Mesendoderm (in vitro differentiated cells): Measurements from ENCODE around the gene AHI1. TPM values are rescaled to one million over a fixed set of nuclear protein-coding genes. Genes with fewer than 3 reads are reported as not detected.

ENCODE experiments used
- DNase-seq: peaks from one replicate; pipeline ENCODE4 v3.0.0; 2013
- H2AK5ac ChIP-seq: 2 replicates; pipeline ENCODE4 v1.6.1; 2013; ENCODE audit warnings: low read length, inconsistent platforms
- H2BK120ac ChIP-seq: 2 replicates; pipeline ENCODE4 v1.6.1; 2013; ENCODE audit warnings: low read depth, mild to moderate bottlenecking, low read length, moderate library complexity, mixed read lengths
- H2BK15ac ChIP-seq: replicated peaks from 2 replicates; pipeline ENCODE4 v1.6.1; 2013; ENCODE audit warnings: low read depth, mild to moderate bottlenecking, moderate library complexity
- H2BK5ac ChIP-seq: 2 replicates; pipeline ENCODE4 v1.6.1; 2013; ENCODE audit warnings: low read length, inconsistent platforms
- H3K18ac ChIP-seq: 2 replicates; pipeline ENCODE4 v1.6.1; 2013; ENCODE audit warnings: mild to moderate bottlenecking, low read length, mixed read lengths
- H3K23ac ChIP-seq: one replicate; pipeline ENCODE4 v1.6.1; 2013; ENCODE audit warnings: low read length
- H3K27ac ChIP-seq: 2 replicates; pipeline ENCODE4 v1.5.1; 2013; ENCODE audit warnings: low read depth, mild to moderate bottlenecking, inconsistent platforms, low read length, moderate library complexity
- H3K27me3 ChIP-seq: 2 replicates; pipeline ENCODE4 v1.6.1; 2013; ENCODE audit warnings: low read length, control low read depth, mild to moderate bottlenecking, inconsistent platforms; ENCODE audit not compliant: insufficient read depth, poor library complexity
- H3K36me3 ChIP-seq: 2 replicates; pipeline ENCODE4 v1.6.1; 2013; ENCODE audit warnings: low read length, inconsistent platforms; ENCODE audit not compliant: control insufficient read depth, insufficient read depth
- H3K4ac ChIP-seq: one replicate; pipeline ENCODE4 v1.6.1; 2013; ENCODE audit warnings: low read depth, mild to moderate bottlenecking, low read length, moderate library complexity
- H3K4me1 ChIP-seq: 2 replicates; pipeline ENCODE4 v1.6.1; 2013; ENCODE audit warnings: low read depth, low read length, inconsistent platforms; ENCODE audit not compliant: control insufficient read depth
- H3K4me2 ChIP-seq: 2 replicates; pipeline ENCODE4 v1.6.1; 2013; ENCODE audit warnings: low read length
- H3K4me3 ChIP-seq: 2 replicates; pipeline ENCODE4 v1.5.1; 2013; ENCODE audit warnings: mild to moderate bottlenecking, low read length
- H3K56ac ChIP-seq: one replicate; pipeline ENCODE4 v1.6.1; 2013; ENCODE audit warnings: low read length
- H3K79me1 ChIP-seq: 2 replicates; pipeline ENCODE4 v1.6.1; 2013; ENCODE audit warnings: low read length, inconsistent platforms
- H3K79me2 ChIP-seq: 2 replicates; pipeline ENCODE4 v1.6.1; 2013; ENCODE audit warnings: mild to moderate bottlenecking, low read length; ENCODE audit not compliant: control insufficient read depth, insufficient read depth
- H3K9ac ChIP-seq: 2 replicates; pipeline ENCODE4 v1.6.1; 2013; ENCODE audit warnings: low read length, inconsistent platforms
- H4K5ac ChIP-seq: one replicate; pipeline ENCODE4 v1.6.1; 2013; ENCODE audit warnings: low read length
- H4K8ac ChIP-seq: one replicate; pipeline ENCODE4 v1.6.1; 2013; ENCODE audit warnings: low read depth, mild to moderate bottlenecking, control low read depth, low read length, moderate library complexity
- WGBS: extraction: QIAGEN DNeasy Blood & Tissue Kit; methylation state at CpG from one replicate; pipeline ENCODE4 v1.1.7; 2013; ENCODE audit warnings: low lambda C conversion rate, missing lambda C conversion rate; ENCODE audit not compliant: insufficient coverage; ENCODE audit errors: extremely low coverage; 5-methylcytosine and 5-hydroxymethylcytosine counted together
- small RNA-seq: library from polyadenylated mRNA; stranded (forward); fragments of <200 nt; extraction: miRNeasy Mini kit (QIAGEN cat#:217004); gene quantifications from one replicate; pipeline ENCODE3, GENCODE V24; 2013; ENCODE audit not compliant: insufficient read depth

Gene AHI1

DNA sequence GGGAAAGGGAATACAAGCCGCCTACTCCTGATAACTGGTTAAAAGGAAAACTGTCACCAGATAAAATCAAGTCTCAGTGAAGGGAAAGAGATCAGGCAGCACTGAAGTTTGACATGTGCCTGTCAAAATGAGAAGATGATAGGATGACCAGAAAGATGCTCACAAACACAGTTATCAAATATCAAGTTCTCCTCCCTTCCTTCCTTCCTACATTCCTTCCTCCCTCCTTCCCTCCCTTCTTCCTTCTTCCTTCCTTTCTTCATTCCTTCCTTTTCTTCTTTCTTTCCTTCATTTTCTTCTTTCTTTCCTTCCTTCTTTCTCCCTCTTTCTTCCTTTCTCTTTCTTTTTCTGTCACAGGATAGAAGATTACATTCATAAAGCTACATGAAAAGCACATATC, 261.2 kb downstream of the AHI1 start:
- Histone ChIP-seq H3K27ac (no peak overlapping the region), H3K4ac (no peak overlapping the region), H2AK5ac (no peak overlapping the region), H4K5ac (no peak overlapping the region), H3K23ac (no peak overlapping the region), H2BK120ac (no peak overlapping the region), H3K56ac (no peak overlapping the region), H2BK15ac (no peak overlapping the region), H3K79me1 (no peaks in the 10 kb centered on the region), H3K9ac (no peak overlapping the region), H3K27me3 (no peaks in the 10 kb centered on the region), H2BK5ac (no peak overlapping the region), H3K18ac (no peak overlapping the region), H3K36me3 (no peaks in the 10 kb centered on the region), H3K4me1 (no peaks in the 10 kb centered on the region), H3K4me2 (no peak overlapping the region), H3K79me2 (no peaks in the 10 kb centered on the region), H4K8ac (no peak overlapping the region), H3K4me3 (no peak overlapping the region)
- WGBS = no CpG with 5 or more reads among the region's 1 CpG
- no peak for DNase-seq

- no peak overlapping the region for H2BK5ac ChIP-seq
- H3K18ac ChIP-seq = no peak overlapping the region
- no peaks in the 10 kb centered on the region for H3K79me1 ChIP-seq
- H2BK120ac ChIP-seq = no peak overlapping the region
- H3K56ac ChIP-seq = no peak overlapping the region
- no peak overlapping the region for H3K9ac ChIP-seq
- H3K27ac ChIP-seq = no peak overlapping the region
- H2AK5ac ChIP-seq = no peak overlapping the region
- H3K23ac ChIP-seq = no peak overlapping the region
- no peaks in the 10 kb centered on the region for H3K4me1 ChIP-seq
- H3K4ac ChIP-seq = no peak overlapping the region
- no peak overlapping the region for H4K8ac ChIP-seq
- no CpG with 5 or more reads among the region's 5 CpGs for WGBS
- H3K4me3 ChIP-seq = no peak overlapping the region
- no peak overlapping the region for H2BK15ac ChIP-seq
- H3K79me2 ChIP-seq = no peaks in the 10 kb centered on the region
- no peaks in the 10 kb centered on the region for H3K27me3 ChIP-seq
- no peak for DNase-seq
- no peak overlapping the region for H3K4me2 ChIP-seq
- H4K5ac ChIP-seq = no peak overlapping the region
- H3K36me3 ChIP-seq = no peaks in the 10 kb centered on the region
These were observed 261.8 kb downstream of the AHI1 start for GRCh38 chr6:135235716-135236115.

GRCh38 chr6:135234492-135234780, 263.1 kb downstream of the AHI1 start:
- no peak overlapping the region for H2BK5ac ChIP-seq
- H3K27me3 ChIP-seq = no peaks in the 10 kb centered on the region
- no peak overlapping the region for H3K18ac ChIP-seq
- no peak for DNase-seq
- no peak overlapping the region for H3K23ac ChIP-seq
- no peaks in the 10 kb centered on the region for H3K4me1 ChIP-seq
- no peak overlapping the region for H3K9ac ChIP-seq
- no peak overlapping the region for H4K8ac ChIP-seq
- no peak overlapping the region for H2BK120ac ChIP-seq
- H2AK5ac ChIP-seq = no peak overlapping the region
- H3K27ac ChIP-seq = no peak overlapping the region
- H3K4me2 ChIP-seq = no peak overlapping the region
- no peak overlapping the region for H2BK15ac ChIP-seq
- no peaks in the 10 kb centered on the region for H3K79me2 ChIP-seq
- no peaks in the 10 kb centered on the region for H3K36me3 ChIP-seq
- H4K5ac ChIP-seq = no peak overlapping the region
- no CpG with 5 or more reads among the region's 1 CpG for WGBS
- no peaks in the 10 kb centered on the region for H3K79me1 ChIP-seq
- H3K4ac ChIP-seq = no peak overlapping the region
- H3K4me3 ChIP-seq = no peak overlapping the region
- no peak overlapping the region for H3K56ac ChIP-seq

DNA sequence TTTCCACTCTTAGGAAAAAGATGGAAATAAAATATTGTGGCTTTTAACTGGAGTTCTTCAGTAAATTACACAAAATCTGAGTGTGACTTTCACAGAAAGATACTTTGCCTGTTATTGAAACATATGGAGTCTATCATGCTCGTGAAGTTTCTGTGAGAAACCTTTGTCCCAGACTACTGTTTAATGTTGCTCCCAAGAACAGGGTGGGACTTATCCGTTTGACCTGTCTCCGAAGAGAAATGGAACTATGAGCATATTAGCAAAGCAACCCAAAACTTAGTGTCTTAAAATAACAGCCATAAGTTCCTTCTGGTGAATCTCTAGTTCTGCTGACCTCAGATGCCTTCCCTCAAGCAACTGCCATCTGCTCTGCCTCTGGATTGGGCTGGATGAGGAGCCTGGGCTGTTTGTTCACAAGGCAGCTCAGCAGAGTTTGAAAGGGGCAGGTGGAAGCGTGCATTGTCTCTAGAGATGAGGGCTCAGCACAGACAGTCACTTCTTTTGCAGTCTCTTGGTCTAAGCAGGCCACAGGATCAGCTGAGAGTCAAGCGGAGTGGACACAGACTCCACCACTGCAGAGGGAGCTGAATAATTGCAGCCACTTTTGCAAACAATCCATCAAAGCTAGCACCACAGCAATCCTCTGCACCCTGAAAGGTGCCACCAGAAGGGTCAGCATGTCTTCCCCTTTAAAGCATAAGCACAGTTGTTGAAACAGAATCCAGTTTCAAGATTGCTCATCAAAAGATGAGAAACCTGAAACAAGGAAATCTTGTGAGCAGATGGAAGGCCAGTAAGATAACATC, 263.7 kb downstream of the AHI1 start:
- no CpG with 5 or more reads among the region's 5 CpGs for WGBS
- H3K18ac ChIP-seq = no peak overlapping the region
- H3K4me3 ChIP-seq = no peak overlapping the region
- no peak overlapping the region for H3K27ac ChIP-seq
- no peak overlapping the region for H2BK15ac ChIP-seq
- H2BK120ac ChIP-seq = no peak overlapping the region
- no peak overlapping the region for H2AK5ac ChIP-seq
- no peak overlapping the region for H3K9ac ChIP-seq
- no peaks in the 10 kb centered on the region for H3K27me3 ChIP-seq
- H3K56ac ChIP-seq = no peak overlapping the region
- no peak overlapping the region for H3K4me2 ChIP-seq
- no peak overlapping the region for H3K4ac ChIP-seq
- no peaks in the 10 kb centered on the region for H3K4me1 ChIP-seq
- H2BK5ac ChIP-seq = no peak overlapping the region
- H3K36me3 ChIP-seq = no peaks in the 10 kb centered on the region
- no peaks in the 10 kb centered on the region for H3K79me1 ChIP-seq
- no peak for DNase-seq
- H3K23ac ChIP-seq = no peak overlapping the region
- H4K5ac ChIP-seq = no peak overlapping the region
- no peak overlapping the region for H4K8ac ChIP-seq
- H3K79me2 ChIP-seq = no peaks in the 10 kb centered on the region

Small RNAs within 50 kb of the gene (small RNA-seq; reads per million reads assigned to genes)
- gene MIR548A2 (not detected), gene RF00019 (not detected)
